GM23248 (cell line): ENCODE results near the gene EIF4G1.

Experiments used
- EZH2 ChIP-seq: fragments of 200-600 bp; sonication (generic); IDR thresholded peaks from 2 replicates; pipeline ENCODE4 v1.6.1; 2018; ENCODE audit warnings: antibody characterized with exemption, mild to moderate bottlenecking; ENCODE audit not compliant: insufficient read depth, poor library complexity, severe bottlenecking
- EZH2phosphoT487 ChIP-seq: fragments of 200-600 bp; sonication (generic); IDR thresholded peaks from 2 replicates; pipeline ENCODE4 v1.6.1; 2018; ENCODE audit warnings: antibody characterized with exemption, moderate library complexity, mild to moderate bottlenecking, low read depth; ENCODE audit not compliant: insufficient read depth

DNA sequence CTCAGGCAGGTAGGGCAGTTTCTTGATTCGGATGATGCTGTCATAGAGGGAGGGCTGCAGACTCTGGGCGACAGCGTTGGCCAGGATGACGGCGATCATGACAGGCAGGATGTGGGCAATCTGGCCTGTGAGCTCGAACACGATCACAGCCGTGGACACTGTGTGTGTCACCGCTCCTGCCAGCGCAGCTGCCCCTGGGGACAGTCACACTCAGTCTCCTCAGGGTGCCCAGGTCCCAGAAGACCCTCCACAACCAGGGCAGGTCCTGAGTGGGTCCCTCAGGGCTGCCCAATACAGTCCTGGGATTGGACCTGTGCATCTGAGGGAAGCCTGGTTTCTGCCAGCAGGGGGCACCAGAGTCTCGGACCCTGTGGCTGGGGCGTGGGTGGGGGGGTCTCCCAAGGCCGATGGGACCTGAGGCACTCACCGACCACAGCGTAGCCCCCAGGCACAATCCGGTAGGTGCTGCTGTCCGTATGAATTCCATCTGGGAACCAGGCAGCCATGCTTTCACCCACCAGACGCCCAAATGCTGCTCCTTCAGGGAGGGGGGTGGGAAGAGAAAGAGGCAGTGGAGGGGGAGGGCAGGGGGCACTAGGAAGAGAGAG, 39.8 kb downstream of the EIF4G1 start:
- TF ChIP-seq EZH2 (no peak), EZH2phosphoT487 (no peak)
